Vagina (tissue), 2 donors: ENCODE results near the gene CMTM3.

ENCODE experiments used
- POLR2A ChIP-seq, 2 donors: fragments of 450-650 bp; IDR thresholded peaks; one replicate each; pipeline ENCODE4 v1.6.1; 2017; ENCODE audit warnings: antibody characterized with exemption in 2 of 2, mild to moderate bottlenecking in 2 of 2, moderate library complexity in 2 of 2
- POLR2AphosphoS5 ChIP-seq, 2 donors: sonication (generic); formaldehyde crosslinking; IDR thresholded peaks; one replicate each; pipeline ENCODE4 v1.9.0; 2017; ENCODE audit warnings: antibody characterized with exemption in 2 of 2, mild to moderate bottlenecking in 2 of 2, low read depth in 1 of 2; ENCODE audit not compliant: insufficient read depth in 1 of 2
- TF ChIP-seq, protein P1 (sequence below), 3 experiments: fragments of 450-650 bp in 2 of 3; fragments of 200-600 bp in 1 of 3; sonication (generic) in 1 of 3; IDR thresholded peaks; one replicate each; pipeline ENCODE4 v1.5.1; 2017 to 2019; ENCODE audit warnings: antibody characterized with exemption in 3 of 3, mild to moderate bottlenecking in 2 of 3, moderate library complexity in 2 of 3

DNA sequence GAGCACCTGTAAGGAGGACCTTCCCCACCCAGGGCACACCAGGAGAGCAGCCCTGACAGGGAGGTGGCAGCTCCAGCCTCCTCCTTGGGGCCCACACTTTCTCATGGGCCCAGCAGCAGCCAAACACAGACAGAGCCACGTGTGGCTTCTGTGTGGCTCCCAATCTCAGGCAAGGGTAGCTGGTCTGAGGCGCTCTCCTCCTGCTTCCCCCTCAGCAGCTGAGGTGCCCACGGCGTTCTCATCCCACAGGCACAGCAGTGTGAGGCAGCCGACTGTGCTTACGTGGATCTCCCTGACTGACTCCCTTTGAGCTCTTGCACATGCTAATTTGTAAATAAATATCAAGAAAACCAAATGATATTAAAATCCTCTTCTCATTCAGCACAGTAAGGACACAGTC lies 30.9 kb downstream of the CMTM3 start:
- TF ChIP-seq, protein P1, sequence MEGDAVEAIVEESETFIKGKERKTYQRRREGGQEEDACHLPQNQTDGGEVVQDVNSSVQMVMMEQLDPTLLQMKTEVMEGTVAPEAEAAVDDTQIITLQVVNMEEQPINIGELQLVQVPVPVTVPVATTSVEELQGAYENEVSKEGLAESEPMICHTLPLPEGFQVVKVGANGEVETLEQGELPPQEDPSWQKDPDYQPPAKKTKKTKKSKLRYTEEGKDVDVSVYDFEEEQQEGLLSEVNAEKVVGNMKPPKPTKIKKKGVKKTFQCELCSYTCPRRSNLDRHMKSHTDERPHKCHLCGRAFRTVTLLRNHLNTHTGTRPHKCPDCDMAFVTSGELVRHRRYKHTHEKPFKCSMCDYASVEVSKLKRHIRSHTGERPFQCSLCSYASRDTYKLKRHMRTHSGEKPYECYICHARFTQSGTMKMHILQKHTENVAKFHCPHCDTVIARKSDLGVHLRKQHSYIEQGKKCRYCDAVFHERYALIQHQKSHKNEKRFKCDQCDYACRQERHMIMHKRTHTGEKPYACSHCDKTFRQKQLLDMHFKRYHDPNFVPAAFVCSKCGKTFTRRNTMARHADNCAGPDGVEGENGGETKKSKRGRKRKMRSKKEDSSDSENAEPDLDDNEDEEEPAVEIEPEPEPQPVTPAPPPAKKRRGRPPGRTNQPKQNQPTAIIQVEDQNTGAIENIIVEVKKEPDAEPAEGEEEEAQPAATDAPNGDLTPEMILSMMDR (IDR thresholded peaks at IDR 0.05), result no peak
- TF ChIP-seq POLR2AphosphoS5 (IDR thresholded peaks at IDR 0.05; ENCODE audit: insufficient read depth in 1 of 2, low read depth in 1 of 2) (no peak), POLR2A (IDR thresholded peaks at IDR 0.05) (no peak)
